Activated CD8-positive, alpha-beta T cell treated with anti-CD3 and anti-CD28 coated beads, Interleukin-2, amount 10 ng/mL, durations not matched to agents 7 days and 5 days (primary cell): ENCODE data around the gene PLEKHA8. TPM values are rescaled to one million over a fixed set of nuclear protein-coding genes. Genes with fewer than 3 reads are reported as not detected.

Experiments used
- ATAC-seq: fragments of 150-1000 bp; cut with Tn5 transposase; one replicate; pipeline ENCODE4 v1.10.0; 2021; ENCODE audit warnings: moderate library complexity
- CTCF ChIA-PET: fragments of 350-600 bp; sonication (Branson Sonifier 250); formaldehyde crosslinking; loops from one replicate; lab custom pipeline; 2021; ENCODE audit warnings: antibody characterized with exemption; lab: Charles Lee
- POLR2A ChIA-PET: fragments of 350-600 bp; sonication (Branson Sonifier 250); formaldehyde crosslinking; loops from one replicate; lab custom pipeline; 2021; ENCODE audit warnings: antibody characterized with exemption; lab: Charles Lee
- DNase-seq: peaks from one replicate; pipeline ENCODE4 v3.0.0-alpha.2; 2020
- H3K27ac Mint-ChIP-seq: one replicate; pipeline ENCODE4 v1.8.0; 2021; ENCODE audit warnings: mild to moderate bottlenecking, mixed read lengths
- H3K27me3 Mint-ChIP-seq: one replicate; pipeline ENCODE4 v1.8.0; 2021; ENCODE audit warnings: low read depth, mixed read lengths
- H3K36me3 Mint-ChIP-seq: one replicate; pipeline ENCODE4 v1.8.0; 2021; ENCODE audit warnings: low read depth, mixed read lengths
- H3K4me1 Mint-ChIP-seq: one replicate; pipeline ENCODE4 v1.8.0; 2021; ENCODE audit warnings: low read depth, mixed read lengths
- H3K4me3 Mint-ChIP-seq: one replicate; pipeline ENCODE4 v1.8.0; 2021; ENCODE audit warnings: mild to moderate bottlenecking, mixed read lengths
- H3K9me3 Mint-ChIP-seq: one replicate; pipeline ENCODE4 v1.8.0; 2022; ENCODE audit warnings: mixed read lengths; ENCODE audit not compliant: insufficient read depth
- total RNA-seq, 2 experiments: library from RNA; stranded (reverse); gene quantifications; one replicate each; pipeline ENCODE4 v1.2.3, GENCODE V29; 2021

The PLEKHA8 gene
- total RNA-seq, 2 experiments from 2014 or later: 8.9 to 11.5 TPM

DNA sequence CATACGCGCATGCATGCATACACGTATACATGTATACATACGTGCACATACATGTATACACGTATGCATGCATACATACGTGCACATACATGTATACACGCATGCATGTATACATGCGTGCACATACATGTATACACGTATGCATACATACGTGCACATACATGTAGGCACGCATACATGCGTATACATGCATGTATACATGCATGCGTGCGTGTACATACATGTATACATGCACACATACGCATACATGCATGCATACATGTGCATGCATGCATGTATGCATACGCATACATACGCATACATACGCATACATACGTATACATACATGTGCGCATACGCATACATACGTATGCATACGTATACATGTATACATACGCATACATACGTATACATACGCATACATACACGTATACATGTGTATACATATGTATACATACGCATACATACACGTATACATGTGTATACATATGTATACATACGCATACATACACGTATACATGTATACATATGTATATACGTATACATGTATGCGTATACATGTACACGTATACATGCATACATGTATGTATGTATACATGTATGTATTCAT, 87.6 kb downstream of the PLEKHA8 start:
- Mint-ChIP-seq H3K4me3 (no peak overlapping the region), H3K9me3 (peaks cover 21% of the 10 kb centered on the region), H3K4me1 (peaks cover 7% of the 10 kb centered on the region), H3K36me3 (peaks cover 7% of the 10 kb centered on the region), H3K27ac (no peak overlapping the region), H3K27me3 (no peaks in the 10 kb centered on the region)
- DNase-seq (no peak), ATAC-seq (no peak)
- ChIA-PET POLR2A (no interaction called here), CTCF (no interaction called here)

DNA sequence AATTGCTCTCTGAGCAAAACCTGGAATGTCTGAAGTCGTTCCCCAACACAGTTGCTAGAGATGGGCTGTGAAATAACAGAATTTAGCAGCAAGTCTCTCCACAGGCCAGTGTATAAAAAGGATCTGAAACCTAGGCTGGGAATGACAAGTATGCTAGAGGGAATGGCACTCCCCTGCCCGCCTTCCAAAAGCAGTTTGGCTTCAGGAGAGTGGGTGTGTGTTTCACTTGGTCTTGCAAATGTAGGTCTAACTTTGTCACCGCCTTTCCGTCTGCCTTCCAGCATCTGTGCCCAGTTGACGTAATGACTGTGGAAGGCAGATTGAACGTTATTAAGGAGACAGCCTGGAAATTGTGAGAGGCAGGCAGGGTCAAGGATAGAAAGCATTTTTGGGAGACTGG, 88.6 kb downstream of the PLEKHA8 start:
- ChIA-PET CTCF (no interaction called here), POLR2A (no interaction called here)
- Mint-ChIP-seq H3K4me1 (peaks cover 7% of the 10 kb centered on the region), H3K36me3 (peaks cover 7% of the 10 kb centered on the region), H3K27me3 (no peaks in the 10 kb centered on the region), H3K27ac (no peak overlapping the region), H3K9me3 (peaks cover 20% of the 10 kb centered on the region), H3K4me3 (no peak overlapping the region)
- ATAC-seq (no peak), DNase-seq (no peak)

DNA sequence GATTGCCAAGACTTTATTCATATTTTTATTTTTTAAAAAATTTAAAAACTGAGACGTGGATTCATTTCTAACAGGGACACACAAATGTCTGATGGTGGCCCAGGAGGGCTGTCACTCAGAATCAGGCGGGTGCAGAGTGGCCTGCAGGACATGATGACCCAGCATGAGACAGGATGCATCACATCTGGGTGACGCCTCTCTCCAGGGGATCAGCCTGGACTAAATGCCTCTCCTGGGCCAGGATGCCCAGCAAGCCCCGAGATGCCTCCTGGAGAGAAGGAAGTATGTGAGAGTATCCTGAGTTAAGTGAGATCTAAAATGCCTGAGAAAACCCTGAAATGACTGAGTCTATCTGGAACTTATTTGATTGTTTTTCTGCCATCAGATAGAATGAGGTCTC, 89.7 kb downstream of the PLEKHA8 start:
- ChIA-PET CTCF (no interaction called here), POLR2A (no interaction called here)
- no peak overlapping the region for H3K4me3 Mint-ChIP-seq
- H3K27me3 Mint-ChIP-seq: no peaks in the 10 kb centered on the region
- DNase-seq: no peak
- ATAC-seq: no peak
- H3K9me3 Mint-ChIP-seq: peaks cover 16% of the 10 kb centered on the region
- H3K36me3 Mint-ChIP-seq: peaks cover 6% of the 10 kb centered on the region
- no peak overlapping the region for H3K27ac Mint-ChIP-seq
- peaks cover 7% of the 10 kb centered on the region for H3K4me1 Mint-ChIP-seq

DNA sequence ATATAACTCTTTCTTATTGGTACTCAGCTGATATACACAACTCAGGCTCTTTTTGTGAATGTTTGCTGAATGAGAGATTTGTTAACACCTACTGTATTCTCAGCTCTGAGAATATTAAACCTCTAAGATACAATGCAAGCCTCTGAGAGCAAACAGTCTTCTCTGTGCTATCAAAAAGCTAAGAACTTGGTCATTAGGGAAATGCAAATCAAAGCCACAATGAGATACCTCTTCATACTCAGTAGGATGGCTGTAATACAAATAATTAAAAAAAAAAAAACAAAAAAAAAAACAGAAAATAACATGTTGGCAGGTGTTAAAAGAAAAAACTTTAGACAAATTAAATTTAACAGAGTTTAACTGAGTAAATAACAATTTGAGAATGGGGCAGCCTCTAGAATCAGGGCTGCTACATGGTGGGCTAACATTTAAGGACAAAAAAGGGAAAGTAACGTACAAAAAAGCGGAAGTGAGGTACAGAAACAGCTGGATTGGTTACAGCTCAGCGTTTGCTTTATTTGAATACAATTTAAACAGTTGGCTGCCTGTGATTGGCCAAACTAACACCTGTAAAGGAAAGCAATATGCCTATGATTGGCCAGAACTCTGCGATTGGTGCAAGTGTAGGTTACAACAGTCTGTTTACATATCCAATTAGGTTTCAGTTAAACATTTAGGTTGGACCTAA, 91.8 kb downstream of the PLEKHA8 start:
- Mint-ChIP-seq H3K4me1 (peaks cover 1% of the 10 kb centered on the region), H3K36me3 (no peaks in the 10 kb centered on the region), H3K27ac (no peak overlapping the region), H3K9me3 (no peaks in the 10 kb centered on the region), H3K27me3 (no peaks in the 10 kb centered on the region), H3K4me3 (no peak overlapping the region)
- ChIA-PET POLR2A (no interaction called here), CTCF (interaction anchor here (0.8 kb wide), 1 partner anchor 16 kb away, joined by 3 read pairs; no protein-coding TSS in a partner anchor)
- DNase-seq: no peak
- no peak for ATAC-seq

DNA sequence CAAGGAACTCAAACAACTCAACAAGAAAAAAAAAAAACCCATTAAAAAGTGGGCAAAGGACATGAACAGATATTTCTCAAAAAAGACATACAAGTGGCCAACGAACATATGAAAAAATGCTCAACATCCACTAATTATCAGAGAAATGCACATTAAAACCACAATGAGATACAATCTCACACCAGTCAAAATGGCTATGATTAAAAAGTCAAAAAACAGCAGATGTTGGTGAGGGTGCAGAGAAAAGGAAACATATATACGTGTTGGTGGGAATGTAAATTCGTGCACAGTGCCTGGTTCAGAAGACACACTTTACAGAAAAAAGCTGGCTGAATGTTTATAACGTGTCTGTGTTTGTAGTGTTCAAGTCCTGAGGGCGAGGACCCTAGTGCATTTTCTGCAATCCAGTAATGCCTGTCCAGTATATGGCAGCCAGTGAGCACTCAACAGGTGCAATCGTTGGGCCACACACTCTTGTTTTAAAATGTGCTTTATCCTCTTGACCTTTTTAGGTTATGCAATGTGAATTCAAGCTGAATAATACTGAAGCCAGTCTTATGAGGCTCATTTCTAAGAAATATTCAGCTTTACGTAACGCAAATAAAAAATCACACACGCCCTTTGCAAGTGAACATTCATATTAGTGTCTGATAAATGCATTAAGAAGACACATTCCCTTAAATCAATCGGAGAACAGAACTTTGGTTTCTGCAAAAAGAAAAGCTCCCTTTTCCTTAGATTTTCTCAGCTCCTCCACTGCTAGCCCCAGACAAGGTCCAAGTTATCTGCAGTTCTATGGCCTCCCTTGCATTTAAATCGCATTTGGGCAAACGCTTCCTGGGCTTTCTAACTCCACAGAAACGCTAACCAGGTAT, 105.8 kb downstream of the PLEKHA8 start:
- H3K9me3 Mint-ChIP-seq: no peaks in the 10 kb centered on the region
- POLR2A ChIA-PET: interaction anchor here (1.2 kb wide), 1 partner anchor 13 kb away, joined by 3 read pairs; no protein-coding TSS in a partner anchor
- H3K27ac Mint-ChIP-seq: peak overlapping the region; percentile 43
- ATAC-seq (no peak), DNase-seq (no peak)
- H3K27me3 Mint-ChIP-seq: peaks cover 46% of the 10 kb centered on the region
- CTCF ChIA-PET: interaction anchor here (1.2 to 1.8 kb wide), 3 partner anchors 31 to 72 kb away, joined by 3 to 12 read pairs (median 3); no protein-coding TSS in a partner anchor
- peak overlapping the region; percentile 74 for H3K4me3 Mint-ChIP-seq
- no peaks in the 10 kb centered on the region for H3K36me3 Mint-ChIP-seq
- peaks cover 10% of the 10 kb centered on the region for H3K4me1 Mint-ChIP-seq

DNA sequence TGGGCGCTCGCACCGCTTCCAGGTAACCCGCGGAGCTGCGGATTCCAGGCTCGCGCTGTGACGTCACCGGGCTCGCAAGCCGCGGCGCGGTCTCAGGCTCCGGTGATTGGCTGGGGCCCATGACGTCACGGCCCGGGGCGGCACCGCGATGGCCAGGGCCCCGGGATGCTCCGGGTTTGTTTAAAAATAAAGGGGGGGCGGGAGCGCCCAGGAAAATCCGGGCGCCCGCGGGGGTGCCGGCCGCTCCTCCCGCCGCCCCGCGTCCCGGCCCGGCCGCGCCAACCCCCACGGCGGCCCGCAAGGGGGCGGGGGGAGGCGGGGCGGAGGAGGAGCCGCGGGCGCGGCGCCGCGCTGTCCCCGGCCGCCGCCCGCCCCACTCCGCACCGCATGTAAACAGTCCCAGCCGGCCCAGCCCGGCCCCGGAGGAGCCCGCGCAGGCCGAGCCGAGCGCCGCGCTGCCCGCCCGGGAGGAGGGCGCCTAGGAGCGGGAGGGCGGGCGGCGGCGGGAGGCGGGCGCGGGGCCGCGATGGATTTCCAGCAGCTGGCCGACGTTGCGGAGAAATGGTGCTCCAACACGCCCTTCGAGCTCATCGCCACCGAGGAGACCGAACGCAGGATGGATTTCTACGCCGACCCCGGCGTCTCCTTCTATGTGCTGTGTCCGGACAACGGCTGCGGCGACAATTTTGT, 106.5 kb downstream of the PLEKHA8 start, which contains the start of gene MTURN:
MTURN (plus strand) TSS at position 376 of the 690 bp plus-strand sequence; CDS start at position 527, 151 bp downstream.
- peak; percentile 86 for DNase-seq
- Mint-ChIP-seq H3K4me1 (peaks cover 10% of the 10 kb centered on the region), H3K36me3 (no peaks in the 10 kb centered on the region), H3K27me3 (peaks cover 46% of the 10 kb centered on the region), H3K9me3 (no peaks in the 10 kb centered on the region), H3K27ac (peak within 1 kb of the TSS; percentile 62), H3K4me3 (peak within 1 kb of the TSS; percentile 79)
- CTCF ChIA-PET: interaction anchor here (1.2 to 1.8 kb wide), 4 partner anchors 12 to 73 kb away, joined by 3 to 12 read pairs (median 3); no protein-coding TSS in a partner anchor
- POLR2A ChIA-PET: interaction anchor here (1.1 to 1.2 kb wide), 2 partner anchors 12 to 459 kb away, joined by 3 read pairs; no protein-coding TSS in a partner anchor
- peak; percentile 90 for ATAC-seq

DNA sequence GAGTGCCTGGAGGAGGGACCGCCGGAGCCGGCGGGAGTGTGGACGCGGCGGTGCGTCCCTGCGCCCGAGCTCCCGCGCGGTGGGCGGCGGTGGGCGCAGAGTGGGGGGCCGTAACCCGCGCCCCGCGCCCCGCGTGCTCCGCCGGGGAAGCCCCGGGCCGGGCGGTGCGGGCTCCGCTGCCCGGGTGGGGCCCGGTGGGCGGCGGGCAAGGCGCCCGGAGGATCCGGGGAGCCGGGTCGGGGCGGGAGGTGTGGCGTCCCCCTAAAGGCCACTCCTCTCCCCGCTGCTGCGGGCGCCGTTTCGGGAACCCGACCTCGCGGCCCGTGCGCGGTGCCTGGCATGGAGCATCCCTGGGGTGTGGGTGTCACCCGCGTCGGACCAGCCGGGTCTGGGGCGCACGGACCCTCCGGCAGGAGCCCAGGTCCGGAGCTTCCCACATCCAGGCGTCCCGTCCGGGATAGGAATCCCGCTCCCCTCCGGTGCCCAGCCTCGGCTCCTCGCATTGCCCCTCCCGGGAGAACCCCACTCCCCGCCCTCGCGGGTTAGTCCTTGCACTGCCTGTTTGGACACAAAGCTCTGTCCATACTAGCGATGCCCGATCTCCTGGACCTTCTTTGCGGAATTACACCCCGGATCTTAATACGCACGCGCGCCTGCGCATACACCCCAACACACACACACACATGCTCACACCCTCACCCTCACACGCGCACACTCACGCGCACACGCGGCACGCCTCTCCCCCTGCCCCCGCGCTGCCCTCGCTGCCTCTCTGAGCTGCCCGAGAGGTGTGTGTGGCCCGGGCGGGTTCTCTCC, 107.3 kb downstream of the PLEKHA8 start:
- H3K4me3 Mint-ChIP-seq: peak overlapping the region; percentile 79
- H3K4me1 Mint-ChIP-seq: peaks cover 10% of the 10 kb centered on the region
- H3K27me3 Mint-ChIP-seq: peaks cover 43% of the 10 kb centered on the region
- ATAC-seq (peak; percentile 57), DNase-seq (peak; percentile 47)
- CTCF ChIA-PET: interaction anchor here (1.2 to 1.8 kb wide), 3 partner anchors 11 to 74 kb away, joined by 3 to 12 read pairs (median 3); no protein-coding TSS in a partner anchor
- POLR2A ChIA-PET: interaction anchor here (0.7 to 1.2 kb wide), 4 partner anchors 12 to 458 kb away, joined by 3 read pairs; no protein-coding TSS in a partner anchor
- peak overlapping the region; percentile 62 for H3K27ac Mint-ChIP-seq
- no peaks in the 10 kb centered on the region for H3K36me3 Mint-ChIP-seq
- no peaks in the 10 kb centered on the region for H3K9me3 Mint-ChIP-seq

DNA sequence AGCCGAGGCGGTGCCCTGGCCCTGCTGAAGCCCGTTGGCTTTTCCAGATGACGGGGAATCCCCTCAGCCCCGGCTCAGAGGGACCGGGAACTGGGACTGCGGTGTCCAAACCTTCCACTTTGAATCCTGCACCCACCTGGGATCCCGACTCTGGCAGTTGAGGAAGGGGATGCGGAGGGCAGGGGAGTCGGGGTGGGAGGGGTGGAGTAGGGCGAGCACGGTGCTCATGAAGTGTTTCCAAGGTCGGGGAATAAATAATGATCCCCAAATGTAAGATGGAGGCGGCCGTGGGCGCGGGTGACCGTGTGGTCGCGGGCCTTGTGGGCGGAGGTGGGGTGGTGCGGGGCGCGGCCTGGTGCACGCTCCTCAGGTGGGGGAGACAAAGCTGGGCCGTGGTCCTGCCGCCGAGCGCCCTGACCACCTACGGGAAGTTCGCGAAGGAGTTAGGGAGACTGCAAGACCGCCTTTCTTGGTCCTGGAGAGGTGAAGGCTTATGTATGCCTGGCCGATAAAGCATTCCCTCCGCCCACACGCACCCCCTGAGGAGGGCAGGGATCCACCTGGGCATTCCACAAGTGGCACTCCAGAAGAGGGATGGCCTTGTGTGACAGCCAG, 108.0 kb downstream of the PLEKHA8 start:
- H3K4me3 Mint-ChIP-seq: peak overlapping the region; percentile 79
- ChIA-PET POLR2A (interaction anchor here (0.7 to 1.1 kb wide), 3 partner anchors 11 to 458 kb away, joined by 3 read pairs; no protein-coding TSS in a partner anchor), CTCF (no interaction called here)
- peaks cover 38% of the 10 kb centered on the region for H3K27me3 Mint-ChIP-seq
- no peaks in the 10 kb centered on the region for H3K36me3 Mint-ChIP-seq
- ATAC-seq (no peak), DNase-seq (no peak)
- peaks cover 10% of the 10 kb centered on the region for H3K4me1 Mint-ChIP-seq
- no peaks in the 10 kb centered on the region for H3K9me3 Mint-ChIP-seq
- peak overlapping the region; percentile 62 for H3K27ac Mint-ChIP-seq

DNA sequence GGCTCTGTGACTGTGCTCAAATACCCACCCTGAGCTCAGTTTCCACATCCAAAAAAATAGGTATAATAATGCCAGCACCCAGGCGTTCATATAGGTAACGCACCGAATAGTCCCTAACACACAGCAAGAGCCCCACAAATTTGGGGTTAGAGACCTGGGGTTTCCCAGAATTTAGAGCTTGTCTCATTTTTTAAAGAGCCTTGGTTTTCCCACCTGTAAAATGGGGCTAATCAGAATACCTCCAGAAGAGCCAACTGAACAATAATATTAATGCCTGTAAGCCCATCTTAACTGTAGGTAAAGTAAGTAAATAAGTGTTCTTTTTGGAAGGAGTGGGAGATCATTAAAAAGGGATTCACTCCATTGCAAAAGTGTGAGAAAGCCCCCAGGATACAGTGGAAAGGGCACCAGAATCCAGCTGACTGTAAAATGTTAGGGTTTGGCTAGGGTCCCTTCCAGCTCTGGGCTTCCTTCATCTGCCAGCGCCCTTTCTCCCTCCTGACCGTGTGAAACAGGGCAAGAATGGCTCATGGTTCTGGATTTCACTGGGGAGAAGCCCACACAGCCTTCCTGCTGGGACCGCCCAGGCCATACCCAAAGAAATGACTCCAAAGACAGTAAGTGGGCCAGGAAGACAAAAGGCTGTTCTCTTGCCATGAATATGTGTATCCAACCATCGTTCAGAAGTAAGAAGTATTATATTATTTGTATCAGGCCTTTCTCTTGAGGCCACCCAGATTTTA, 108.7 kb downstream of the PLEKHA8 start:
- peaks cover 35% of the 10 kb centered on the region for H3K27me3 Mint-ChIP-seq
- H3K27ac Mint-ChIP-seq: no peak overlapping the region
- ChIA-PET CTCF (no interaction called here), POLR2A (no interaction called here)
- no peaks in the 10 kb centered on the region for H3K36me3 Mint-ChIP-seq
- no peaks in the 10 kb centered on the region for H3K9me3 Mint-ChIP-seq
- no peak overlapping the region for H3K4me3 Mint-ChIP-seq
- no peak for ATAC-seq
- H3K4me1 Mint-ChIP-seq: peaks cover 10% of the 10 kb centered on the region
- no peak for DNase-seq
